CD8-positive, alpha-beta memory T cell (primary cell): Measurements from ENCODE around the gene CARD9. TPM values are rescaled to one million over a fixed set of nuclear protein-coding genes. Genes with fewer than 3 reads are reported as not detected.
A peak's percentile ranks its signal among the peaks of the same experiment; 100 is the strongest.
"Not testable (repeated sequence)": the region's sequence is repeated elsewhere in the genome, so short reads cannot be mapped to it uniquely, and the experiment has no call there.

Experiments used
- CTCF ChIA-PET: fragments of 350-600 bp; sonication (Branson Sonifier 250); formaldehyde crosslinking; loops from one replicate; lab custom pipeline; 2021; ENCODE audit warnings: antibody characterized with exemption; lab: Charles Lee
- POLR2A ChIA-PET: fragments of 350-600 bp; sonication (Branson Sonifier 250); formaldehyde crosslinking; loops from one replicate; lab custom pipeline; 2021; ENCODE audit warnings: antibody characterized with exemption; lab: Charles Lee
- DNase-seq, 5 donors: peaks; one replicate each; pipeline versions ENCODE4 v3.0.0 to v3.0.0-alpha.2; 2020 to 2022; ENCODE audit warnings: mixed read lengths in 1 of 5
- H3K27ac ChIP-seq: one replicate; pipeline ENCODE4 v1.7.0; 2013; ENCODE audit warnings: low read depth, mild to moderate bottlenecking, low read length, moderate library complexity
- H3K27me3 ChIP-seq: 2 replicates; pipeline ENCODE4 v1.7.0; 2013; ENCODE audit warnings: low read length, mild to moderate bottlenecking; ENCODE audit not compliant: insufficient read depth, poor library complexity, severe bottlenecking
- H3K36me3 ChIP-seq: 2 replicates; pipeline ENCODE4 v1.7.0; 2013; ENCODE audit warnings: mild to moderate bottlenecking, low read length, moderate library complexity; ENCODE audit not compliant: insufficient read depth
- H3K4me1 ChIP-seq: 2 replicates; pipeline ENCODE4 v1.7.0; 2013; ENCODE audit warnings: mild to moderate bottlenecking, low read length, moderate library complexity; ENCODE audit not compliant: insufficient read depth
- H3K4me3 ChIP-seq: 2 replicates; pipeline ENCODE4 v1.7.0; 2013; ENCODE audit warnings: mild to moderate bottlenecking, low read length
- H3K9me3 ChIP-seq: 2 replicates; pipeline ENCODE4 v1.7.0; 2013; ENCODE audit warnings: mild to moderate bottlenecking, low read length
- H3K27ac Mint-ChIP-seq, 8 donors: one replicate each; pipeline ENCODE4 v1.8.0; 2020 to 2021; ENCODE audit warnings: mixed read lengths in 8 of 8, mild to moderate bottlenecking in 6 of 8, inconsistent platforms in 3 of 8, moderate library complexity in 3 of 8
- H3K27me3 Mint-ChIP-seq, 2 donors: one replicate each; pipeline ENCODE4 v1.8.0; 2020 to 2021; ENCODE audit warnings: mixed read lengths in 2 of 2, mild to moderate bottlenecking in 1 of 2, moderate library complexity in 1 of 2
- H3K36me3 Mint-ChIP-seq, 3 donors: one replicate each; pipeline ENCODE4 v1.8.0; 2020 to 2021; ENCODE audit warnings: mixed read lengths in 3 of 3, inconsistent platforms in 1 of 3, mild to moderate bottlenecking in 1 of 3
- H3K4me1 Mint-ChIP-seq, 3 donors: one replicate each; pipeline ENCODE4 v1.8.0; 2020 to 2021; ENCODE audit warnings: mixed read lengths in 3 of 3, inconsistent platforms in 1 of 3, mild to moderate bottlenecking in 1 of 3
- H3K4me3 Mint-ChIP-seq, 7 donors: one replicate each; pipeline ENCODE4 v1.8.0; 2020 to 2021; ENCODE audit warnings: mixed read lengths in 7 of 7, mild to moderate bottlenecking in 6 of 7, moderate library complexity in 4 of 7, inconsistent platforms in 2 of 7
- H3K9me3 Mint-ChIP-seq, 5 donors: one replicate each; pipeline ENCODE4 v1.8.0; 2020 to 2022; ENCODE audit warnings: mixed read lengths in 5 of 5, mild to moderate bottlenecking in 3 of 5, moderate library complexity in 2 of 5, inconsistent platforms in 1 of 5
- polyA plus RNA-seq: library from polyadenylated mRNA; unstranded; fragments of 300-500 nt; fragmentation: Illumina TruSeq; gene quantifications from one replicate; pipeline ENCODE4 v1.2.3, GENCODE V29; 2021
- total RNA-seq, 2 experiments: library from RNA; stranded (reverse); gene quantifications; one replicate each; pipeline ENCODE4 v1.2.3, GENCODE V29; 2021

CARD9 gene
- total and polyA plus RNA-seq, 3 experiments from 2014 or later: 1.4 to 1.5 TPM; not detected in 1

DNA sequence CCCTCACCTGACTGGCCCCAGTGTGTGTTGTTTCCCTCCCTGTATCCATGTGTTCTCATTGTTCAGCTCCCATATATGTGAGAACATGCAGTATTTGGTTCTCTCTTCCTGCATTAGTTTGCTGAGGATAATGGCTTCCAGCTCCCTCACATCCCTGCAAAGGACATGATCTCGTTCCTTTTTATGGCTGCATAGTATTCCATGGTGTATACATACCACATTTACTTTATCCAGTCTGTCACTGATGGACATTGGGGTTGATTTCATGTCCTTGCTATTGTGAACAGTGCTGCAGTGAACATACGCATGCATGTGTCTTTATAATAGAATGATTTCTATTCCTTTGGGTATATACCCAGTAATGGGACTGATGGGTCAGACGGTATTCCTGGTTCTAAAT lies 53.5 kb downstream of the CARD9 start:
- not testable (repeated sequence) for H3K4me3 Mint-ChIP-seq, H3K36me3 ChIP-seq, H3K36me3 Mint-ChIP-seq

DNA sequence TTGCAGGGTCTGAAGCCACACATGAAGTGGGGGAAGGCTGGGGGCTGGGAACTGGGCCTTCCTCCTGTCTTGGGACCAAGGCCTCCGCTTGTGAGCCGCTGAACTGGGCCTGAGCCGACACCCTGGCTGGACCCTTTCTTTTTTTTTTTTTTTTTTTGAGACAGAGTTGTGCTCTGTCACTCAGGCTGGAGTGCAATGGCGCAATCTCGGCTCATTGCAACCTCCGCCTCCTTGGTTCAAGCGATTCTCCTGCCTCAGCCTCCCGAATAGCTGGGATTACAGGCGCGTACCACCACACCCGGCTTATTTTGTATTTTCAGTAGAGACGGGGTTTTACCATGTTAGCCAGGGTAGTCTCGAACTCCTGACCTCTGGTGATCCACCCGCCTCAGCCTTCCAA lies 54.2 kb downstream of the CARD9 start:
- H3K9me3 ChIP-seq: peaks cover 13% of the 10 kb centered on the region
- POLR2A ChIA-PET, H3K36me3 Mint-ChIP-seq, DNase-seq, H3K4me3 Mint-ChIP-seq, H3K36me3 ChIP-seq, H3K27ac Mint-ChIP-seq, H3K4me1 ChIP-seq, CTCF ChIA-PET, H3K27ac ChIP-seq, H3K4me3 ChIP-seq, H3K27me3 ChIP-seq: not testable (repeated sequence)
- Mint-ChIP-seq H3K9me3 (peaks cover 0 to 18% (median 12%) of the 10 kb centered on the region in 5 donors), H3K27me3 (peaks cover 0 to 10% of the 10 kb centered on the region in 2 donors), H3K4me1 (peaks cover 11 to 20% (median 18%) of the 10 kb centered on the region in 3 donors)

More for the DNA sequence above, 53.5 kb downstream of the CARD9 start:
- H3K4me1 Mint-ChIP-seq: peaks cover 11 to 20% (median 18%) of the 10 kb centered on the region in 3 donors
- H3K27ac ChIP-seq, H3K9me3 ChIP-seq, DNase-seq, CTCF ChIA-PET, POLR2A ChIA-PET, H3K27me3 ChIP-seq, H3K4me1 ChIP-seq, H3K27ac Mint-ChIP-seq, H3K4me3 ChIP-seq: not testable (repeated sequence)
- peaks cover 0 to 16% (median 12%) of the 10 kb centered on the region in 5 donors for H3K9me3 Mint-ChIP-seq
- H3K27me3 Mint-ChIP-seq: peaks cover 0 to 10% of the 10 kb centered on the region in 2 donors

DNA sequence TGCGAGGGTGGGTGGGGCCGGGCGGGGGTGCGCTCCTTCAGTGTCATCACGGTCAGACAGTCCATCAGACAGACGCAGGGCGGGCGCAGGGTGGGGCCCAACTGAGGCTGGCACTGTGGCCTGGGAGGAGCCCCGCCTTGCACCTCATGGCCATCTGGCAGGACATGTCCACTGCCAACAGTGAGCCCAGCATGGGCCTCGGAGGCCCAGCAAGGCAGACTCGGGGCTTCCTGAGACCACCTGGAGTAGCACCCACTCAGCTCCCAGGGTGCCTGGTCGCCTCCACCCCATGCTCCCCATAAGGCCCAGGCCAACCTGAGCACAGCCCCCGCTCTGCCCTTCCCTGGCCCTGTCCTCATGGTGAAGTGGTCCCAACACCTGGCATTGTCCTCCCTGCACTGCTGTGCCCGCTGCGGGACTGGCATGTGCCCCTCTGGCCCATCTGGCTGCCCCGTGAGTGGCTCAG lies 54.7 kb downstream of the CARD9 start:
- no peaks in the 10 kb centered on the region for H3K36me3 ChIP-seq
- H3K27ac Mint-ChIP-seq: no peak overlapping the region
- peaks cover 0 to 7% (median 0%) of the 10 kb centered on the region in 3 donors for H3K36me3 Mint-ChIP-seq
- CTCF ChIA-PET: no interaction called here
- no peak overlapping the region for H3K4me3 Mint-ChIP-seq
- POLR2A ChIA-PET: no interaction called here
- peaks cover 0 to 18% (median 12%) of the 10 kb centered on the region in 5 donors for H3K9me3 Mint-ChIP-seq
- H3K4me1 ChIP-seq: no peaks in the 10 kb centered on the region
- no peak overlapping the region for H3K27ac ChIP-seq
- peaks cover 11 to 20% (median 18%) of the 10 kb centered on the region in 3 donors for H3K4me1 Mint-ChIP-seq
- H3K9me3 ChIP-seq: peaks cover 13% of the 10 kb centered on the region
- no peak for DNase-seq
- no peak overlapping the region for H3K4me3 ChIP-seq
- no peaks in the 10 kb centered on the region for H3K27me3 ChIP-seq
- H3K27me3 Mint-ChIP-seq: peaks cover 0 to 10% of the 10 kb centered on the region in 2 donors

DNA sequence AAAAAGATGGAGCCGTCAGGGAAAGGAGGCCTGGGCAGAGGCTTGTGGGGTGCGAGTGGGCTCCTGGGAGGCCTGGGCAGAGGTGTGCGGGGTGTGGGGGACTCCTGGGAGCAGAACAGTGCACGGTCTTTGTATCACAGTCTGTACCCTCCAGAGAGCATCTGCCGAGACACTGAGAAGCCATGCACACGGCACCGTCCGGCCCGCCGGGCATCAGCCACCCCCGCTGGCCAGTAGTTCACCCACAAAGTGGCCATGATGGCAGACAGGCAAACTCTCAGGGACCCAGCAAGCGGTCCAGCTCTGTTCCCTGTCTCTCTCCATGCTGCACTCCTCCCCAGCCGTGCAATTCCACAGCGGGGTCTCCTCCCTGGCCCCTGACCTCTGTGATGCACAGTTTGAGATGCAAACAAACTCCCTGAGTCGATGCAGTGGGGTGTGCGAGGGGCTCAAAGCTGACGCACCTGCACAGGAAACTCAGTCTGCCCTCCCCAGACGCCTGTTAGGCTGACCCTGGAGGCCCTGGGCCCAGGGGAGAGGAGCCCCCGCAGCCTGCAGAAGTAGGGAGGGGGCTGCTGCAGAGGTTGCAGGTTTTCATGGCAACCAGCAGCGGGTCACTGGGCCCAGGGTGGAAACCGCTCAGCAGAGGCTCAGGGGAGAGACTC lies 55.2 kb downstream of the CARD9 start:
- peaks cover 0 to 10% of the 10 kb centered on the region in 2 donors for H3K27me3 Mint-ChIP-seq
- POLR2A ChIA-PET: no interaction called here

DNA sequence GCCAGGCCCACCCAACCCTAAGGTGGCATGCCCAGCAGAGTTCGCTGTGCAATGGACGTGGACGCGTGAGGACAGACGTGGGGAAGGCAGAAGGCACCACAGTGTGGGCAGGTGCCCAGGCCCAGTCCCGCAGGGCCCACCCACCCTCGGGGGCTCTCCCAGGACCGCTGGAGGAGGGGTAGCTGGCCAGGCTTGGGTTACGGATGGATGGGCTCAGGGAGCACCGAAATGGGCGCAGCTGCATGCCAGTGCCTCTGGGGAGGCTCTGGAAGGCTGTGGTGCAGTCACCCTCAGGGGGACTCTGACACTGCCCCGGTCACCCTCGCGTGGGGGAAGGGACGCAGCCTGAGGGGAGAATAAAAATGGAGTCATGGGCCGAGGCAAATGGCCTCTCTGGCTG lies 55.8 kb downstream of the CARD9 start:
- no peak overlapping the region for H3K27ac Mint-ChIP-seq
- H3K27ac ChIP-seq: no peak overlapping the region

More for the DNA sequence above, 55.2 kb downstream of the CARD9 start:
- H3K4me3 Mint-ChIP-seq: no peak overlapping the region
- peaks cover 13% of the 10 kb centered on the region for H3K9me3 ChIP-seq
- H3K36me3 ChIP-seq: no peaks in the 10 kb centered on the region
- H3K27me3 ChIP-seq: no peaks in the 10 kb centered on the region
- no peak overlapping the region for H3K27ac ChIP-seq
- no peak for DNase-seq
- peaks cover 11 to 20% (median 18%) of the 10 kb centered on the region in 3 donors for H3K4me1 Mint-ChIP-seq
- no peak overlapping the region for H3K4me3 ChIP-seq
- H3K4me1 ChIP-seq: no peaks in the 10 kb centered on the region
- no peak overlapping the region for H3K27ac Mint-ChIP-seq
- peaks cover 0 to 18% (median 12%) of the 10 kb centered on the region in 5 donors for H3K9me3 Mint-ChIP-seq
- H3K36me3 Mint-ChIP-seq: peaks cover 0 to 7% (median 0%) of the 10 kb centered on the region in 3 donors
- CTCF ChIA-PET: no interaction called here

DNA sequence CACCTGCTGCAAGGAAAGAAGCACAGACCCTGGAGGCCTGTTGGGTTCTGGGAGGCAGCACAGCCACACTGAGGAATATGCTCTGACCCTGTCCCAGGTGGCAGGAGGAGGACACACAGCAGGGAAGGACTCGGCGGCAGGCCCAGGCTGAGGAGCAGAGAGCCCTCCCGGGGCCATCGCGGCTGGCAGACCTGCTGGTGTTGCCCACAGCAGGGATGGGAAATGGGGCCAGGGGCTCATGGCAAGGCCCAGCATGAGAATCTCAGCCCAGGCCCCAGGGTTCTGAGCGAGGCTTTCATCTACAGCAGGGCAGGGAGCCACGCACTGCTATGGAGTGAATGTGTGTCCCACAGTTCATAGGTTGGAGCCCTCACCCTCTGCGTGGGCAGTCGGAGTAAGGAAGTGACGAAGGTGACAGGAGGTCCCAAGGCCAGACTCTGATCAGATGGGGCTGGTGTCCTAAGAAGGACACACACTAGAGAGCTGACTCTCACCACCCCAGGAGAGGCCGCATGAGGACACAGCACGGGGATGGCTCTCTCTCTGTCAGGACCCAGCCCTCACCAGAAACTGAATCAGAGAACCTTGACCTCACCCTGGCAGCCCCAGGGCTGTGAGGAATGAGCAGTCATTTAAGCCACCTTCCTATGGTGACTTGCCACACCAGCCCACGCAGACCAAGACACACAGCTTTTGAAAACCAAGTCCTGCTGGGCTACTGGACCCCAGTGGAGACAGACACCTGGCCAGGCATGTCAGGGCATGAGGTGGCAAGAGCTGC lies 56.4 kb downstream of the CARD9 start:
- Histone ChIP-seq H3K36me3 (no peaks in the 10 kb centered on the region), H3K9me3 (peaks cover 13% of the 10 kb centered on the region), H3K27me3 (no peaks in the 10 kb centered on the region), H3K4me3 (no peak overlapping the region), H3K4me1 (no peaks in the 10 kb centered on the region), H3K27ac (peak overlapping the region; percentile 47)
- ChIA-PET CTCF (no interaction called here), POLR2A (no interaction called here)
- Mint-ChIP-seq H3K4me3 (peak overlapping the region in 4 of 7 donors; percentile 58 to 81 (median 78)), H3K27ac (peak overlapping the region in 7 of 8 donors; percentile 71 to 97 (median 92)), H3K4me1 (peaks cover 11 to 20% (median 18%) of the 10 kb centered on the region in 3 donors), H3K9me3 (peaks cover 0 to 18% (median 12%) of the 10 kb centered on the region in 5 donors), H3K36me3 (peaks cover 0 to 7% (median 0%) of the 10 kb centered on the region in 3 donors), H3K27me3 (peaks cover 0 to 14% of the 10 kb centered on the region in 2 donors)
- no peak for DNase-seq

More for the DNA sequence above, 55.8 kb downstream of the CARD9 start:
- Histone ChIP-seq H3K4me3 (no peak overlapping the region), H3K36me3 (no peaks in the 10 kb centered on the region), H3K27me3 (no peaks in the 10 kb centered on the region), H3K9me3 (peaks cover 13% of the 10 kb centered on the region), H3K4me1 (no peaks in the 10 kb centered on the region)
- peaks cover 0 to 18% (median 12%) of the 10 kb centered on the region in 5 donors for H3K9me3 Mint-ChIP-seq
- ChIA-PET POLR2A (no interaction called here), CTCF (no interaction called here)
- no peak overlapping the region for H3K4me3 Mint-ChIP-seq
- peaks cover 0 to 7% (median 0%) of the 10 kb centered on the region in 3 donors for H3K36me3 Mint-ChIP-seq
- H3K4me1 Mint-ChIP-seq: peaks cover 11 to 20% (median 18%) of the 10 kb centered on the region in 3 donors
- no peak for DNase-seq
- H3K27me3 Mint-ChIP-seq: peaks cover 0 to 14% of the 10 kb centered on the region in 2 donors

DNA sequence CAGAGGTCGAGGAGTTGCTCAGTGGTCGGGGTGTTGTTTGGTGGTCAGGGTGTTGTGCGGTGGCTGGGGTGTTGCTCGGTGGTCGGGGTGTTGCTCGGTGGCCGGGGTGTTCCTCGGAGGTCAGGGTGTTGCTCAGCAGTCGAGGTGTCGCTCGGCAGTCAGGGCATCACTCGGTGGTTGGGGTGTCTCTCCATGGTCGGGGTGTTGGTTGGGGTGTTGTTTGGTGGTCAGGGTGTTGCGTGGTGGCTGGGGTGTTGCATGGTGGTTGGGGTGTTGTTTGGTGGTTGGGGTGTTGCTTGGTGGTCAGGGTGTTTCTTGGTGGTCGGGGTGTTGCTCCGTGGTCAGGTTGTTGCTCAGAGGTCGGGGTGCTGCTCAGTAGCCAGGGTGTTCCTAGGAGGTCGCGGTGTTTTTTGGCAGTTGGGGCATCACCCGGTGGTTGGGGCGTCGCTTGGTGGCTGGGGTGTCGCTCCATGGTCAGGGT lies 57.2 kb downstream of the CARD9 start:
- peak overlapping the region; percentile 47 for H3K27ac ChIP-seq

More for the DNA sequence above, 57.2 kb downstream of the CARD9 start:
- Mint-ChIP-seq H3K4me3 (peak overlapping the region; percentile 10 to 91 (median 77)), H3K27me3 (peaks cover 0 to 14% of the 10 kb centered on the region in 2 donors), H3K27ac (peak overlapping the region; percentile 71 to 97 (median 90)), H3K4me1 (peaks cover 11 to 20% (median 18%) of the 10 kb centered on the region in 3 donors), H3K36me3 (peaks cover 0 to 7% (median 0%) of the 10 kb centered on the region in 3 donors), H3K9me3 (peaks cover 0 to 18% (median 12%) of the 10 kb centered on the region in 5 donors)
- DNase-seq: peak in 4 of 5 donors; percentile 8 to 75 (median 50)
- Histone ChIP-seq H3K9me3 (peaks cover 13% of the 10 kb centered on the region), H3K4me3 (no peak overlapping the region), H3K36me3 (no peaks in the 10 kb centered on the region), H3K4me1 (no peaks in the 10 kb centered on the region), H3K27me3 (no peaks in the 10 kb centered on the region)
- CTCF ChIA-PET: no interaction called here
- POLR2A ChIA-PET: no interaction called here
